ENCODE results near the gene METTL25.
A peak's percentile ranks its signal among the peaks of the same experiment; 100 is the strongest.

Gene METTL25

GRCh38 chr12:82426586-82426985, 68.3 kb downstream of the METTL25 start:
- DNase-seq (ENCODE audit: low spot score in 2 of 2) = no peak
- Mint-ChIP-seq H3K4me3 (no peak overlapping the region), H3K27ac (no peak overlapping the region), H3K36me3 (no peaks in the 10 kb centered on the region), H3K4me1 (peaks cover 15% of the 10 kb centered on the region), H3K9me3 (no peaks in the 10 kb centered on the region)
- no peak for ATAC-seq

GRCh38 chr12:82430541-82431145, 72.3 kb downstream of the METTL25 start:
- DNase-seq (ENCODE audit: low spot score in 2 of 2) = no peak
- Mint-ChIP-seq H3K4me1 (peaks cover 4% of the 10 kb centered on the region), H3K9me3 (no peaks in the 10 kb centered on the region), H3K4me3 (no peak overlapping the region), H3K36me3 (no peaks in the 10 kb centered on the region), H3K27ac (no peak overlapping the region)
- ATAC-seq = no peak

- Mint-ChIP-seq H3K36me3 (peaks cover 8% of the 10 kb centered on the region), H3K4me1 (peaks cover 7% of the 10 kb centered on the region), H3K27ac (no peak overlapping the region), H3K9me3 (no peaks in the 10 kb centered on the region), H3K4me3 (no peak overlapping the region)
- ATAC-seq (no peak), DNase-seq (ENCODE audit: low spot score in 2 of 2) (no peak)
These were observed 76.1 kb downstream of the METTL25 start for GRCh38 chr12:82434392-82434911.

GRCh38 chr12:82436354-82436753, 78.0 kb downstream of the METTL25 start:
- H3K9me3 Mint-ChIP-seq = no peaks in the 10 kb centered on the region
- H3K27ac Mint-ChIP-seq = no peak overlapping the region
- H3K4me1 Mint-ChIP-seq = peaks cover 7% of the 10 kb centered on the region
- DNase-seq (ENCODE audit: low spot score in 2 of 2) (no peak), ATAC-seq (no peak)
- peaks cover 19% of the 10 kb centered on the region for H3K36me3 Mint-ChIP-seq
- no peak overlapping the region for H3K4me3 Mint-ChIP-seq

GRCh38 chr12:82437744-82438143, 79.4 kb downstream of the METTL25 start:
- Mint-ChIP-seq H3K9me3 (no peaks in the 10 kb centered on the region), H3K4me3 (no peak overlapping the region), H3K27ac (peak overlapping the region; percentile 18), H3K4me1 (peaks cover 7% of the 10 kb centered on the region), H3K36me3 (peaks cover 19% of the 10 kb centered on the region)
- DNase-seq (ENCODE audit: low spot score in 2 of 2) = no peak
- ATAC-seq = peak; percentile 36

GRCh38 chr12:82438356-82438755, 80.0 kb downstream of the METTL25 start:
- ATAC-seq = no peak
- H3K36me3 Mint-ChIP-seq = peaks cover 19% of the 10 kb centered on the region
- no peak overlapping the region for H3K4me3 Mint-ChIP-seq
- H3K4me1 Mint-ChIP-seq = peaks cover 7% of the 10 kb centered on the region
- no peaks in the 10 kb centered on the region for H3K9me3 Mint-ChIP-seq
- DNase-seq (ENCODE audit: low spot score in 2 of 2) = no peak
- peak overlapping the region; percentile 18 for H3K27ac Mint-ChIP-seq

- Mint-ChIP-seq H3K4me3 (no peak overlapping the region), H3K27ac (no peak overlapping the region), H3K36me3 (peaks cover 19% of the 10 kb centered on the region), H3K9me3 (no peaks in the 10 kb centered on the region), H3K4me1 (peaks cover 7% of the 10 kb centered on the region)
- ATAC-seq = no peak
- DNase-seq (ENCODE audit: low spot score in 2 of 2) = no peak
These were observed 82.6 kb downstream of the METTL25 start for GRCh38 chr12:82440885-82441284.

- no peaks in the 10 kb centered on the region for H3K4me1 Mint-ChIP-seq
- H3K4me3 Mint-ChIP-seq = no peak overlapping the region
These were observed 90.7 kb downstream of the METTL25 start for GRCh38 chr12:82448911-82449578.

GRCh38 chr12:82456633-82457032, 98.3 kb downstream of the METTL25 start:
- ATAC-seq (no peak), DNase-seq (ENCODE audit: low spot score in 2 of 2) (no peak)
- no peaks in the 10 kb centered on the region for H3K9me3 Mint-ChIP-seq
- H3K4me3 Mint-ChIP-seq = no peak overlapping the region
- no peaks in the 10 kb centered on the region for H3K4me1 Mint-ChIP-seq
- no peaks in the 10 kb centered on the region for H3K36me3 Mint-ChIP-seq
- H3K27ac Mint-ChIP-seq = no peak overlapping the region

More at GRCh38 chr12:82448911-82449578, 90.7 kb downstream of the METTL25 start:
- H3K36me3 Mint-ChIP-seq = no peaks in the 10 kb centered on the region
- ATAC-seq (no peak), DNase-seq (ENCODE audit: low spot score in 2 of 2) (no peak)
- no peak overlapping the region for H3K27ac Mint-ChIP-seq
- H3K9me3 Mint-ChIP-seq = no peaks in the 10 kb centered on the region

- Mint-ChIP-seq H3K4me1 (no peaks in the 10 kb centered on the region), H3K27ac (no peak overlapping the region), H3K4me3 (no peak overlapping the region), H3K9me3 (no peaks in the 10 kb centered on the region), H3K36me3 (no peaks in the 10 kb centered on the region)
- no peak for ATAC-seq
- DNase-seq (ENCODE audit: low spot score in 2 of 2) = no peak
These were observed 99.8 kb downstream of the METTL25 start for GRCh38 chr12:82458101-82458500.

- no peak overlapping the region for H3K27ac Mint-ChIP-seq
- H3K36me3 Mint-ChIP-seq = no peaks in the 10 kb centered on the region
- DNase-seq (ENCODE audit: low spot score in 2 of 2) = no peak
- no peaks in the 10 kb centered on the region for H3K4me1 Mint-ChIP-seq
- no peaks in the 10 kb centered on the region for H3K9me3 Mint-ChIP-seq
- no peak overlapping the region for H3K4me3 Mint-ChIP-seq
- no peak for ATAC-seq
These were observed 103.1 kb downstream of the METTL25 start for GRCh38 chr12:82461393-82461792.

- Mint-ChIP-seq H3K4me3 (no peak overlapping the region), H3K9me3 (no peaks in the 10 kb centered on the region), H3K4me1 (no peaks in the 10 kb centered on the region), H3K27ac (no peak overlapping the region), H3K36me3 (no peaks in the 10 kb centered on the region)
- ATAC-seq (peak; percentile 51), DNase-seq (ENCODE audit: low spot score in 2 of 2) (no peak)
These were observed 103.5 kb downstream of the METTL25 start for GRCh38 chr12:82461836-82462235.

GRCh38 chr12:82468563-82468962, 110.2 kb downstream of the METTL25 start:
- Mint-ChIP-seq H3K9me3 (peaks cover 4% of the 10 kb centered on the region), H3K36me3 (peaks cover 8% of the 10 kb centered on the region), H3K4me1 (no peaks in the 10 kb centered on the region), H3K27ac (no peak overlapping the region), H3K4me3 (no peak overlapping the region)
- DNase-seq (ENCODE audit: low spot score in 2 of 2) (no peak), ATAC-seq (no peak)

GRCh38 chr12:82470906-82471512, 112.7 kb downstream of the METTL25 start:
- H3K4me3 Mint-ChIP-seq = no peak overlapping the region
- no peak for DNase-seq (ENCODE audit: low spot score in 2 of 2)

GRCh38 chr12:82473111-82473754, 114.9 kb downstream of the METTL25 start:
- ATAC-seq = no peak
- H3K4me1 Mint-ChIP-seq = no peaks in the 10 kb centered on the region

More at GRCh38 chr12:82470906-82471512, 112.7 kb downstream of the METTL25 start:
- H3K9me3 Mint-ChIP-seq = peaks cover 4% of the 10 kb centered on the region
- no peaks in the 10 kb centered on the region for H3K4me1 Mint-ChIP-seq
- H3K36me3 Mint-ChIP-seq = peaks cover 17% of the 10 kb centered on the region
- H3K27ac Mint-ChIP-seq = no peak overlapping the region
- no peak for ATAC-seq

More at GRCh38 chr12:82473111-82473754, 114.9 kb downstream of the METTL25 start:
- Mint-ChIP-seq H3K27ac (no peak overlapping the region), H3K36me3 (peaks cover 17% of the 10 kb centered on the region), H3K9me3 (peaks cover 4% of the 10 kb centered on the region), H3K4me3 (no peak overlapping the region)
- no peak for DNase-seq (ENCODE audit: low spot score in 2 of 2)

Measured in stimulated activated effector memory CD8-positive, alpha-beta T cell treated with anti-CD3 and anti-CD28 coated beads, Interleukin-12 subunit alpha, Interleukin-12 subunit beta, amount 100 ng/mL, for 72 hours (primary cell).